ENCODE results near the gene NHLH2. TPM values are rescaled to one million over a fixed set of nuclear protein-coding genes. Genes with fewer than 3 reads are reported as not detected.

The NHLH2 gene
- total and polyA plus RNA-seq, 12 donors = not detected

DNA sequence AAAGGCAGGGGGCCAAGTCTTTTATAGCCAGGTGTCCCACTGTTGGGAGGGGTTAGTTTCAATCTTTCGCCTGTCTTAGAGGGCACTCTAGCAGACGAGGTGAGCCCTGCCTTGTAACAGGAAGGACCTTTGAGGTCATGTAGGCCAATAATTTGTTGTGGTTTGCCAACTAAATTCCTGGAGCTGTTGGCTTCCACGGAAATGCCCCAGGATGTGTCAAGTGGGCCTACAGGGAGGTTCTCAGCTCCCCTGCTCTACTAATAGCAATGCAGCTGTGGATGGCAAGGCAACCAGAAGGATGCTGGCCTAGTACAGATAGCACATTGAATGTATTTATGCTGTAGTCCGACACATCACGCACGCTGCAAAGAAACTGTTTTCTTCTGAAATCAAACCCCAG, 50.1 kb downstream of the NHLH2 start:
- ATAC-seq (no peak), DNase-seq (no peak)
- 74 to 85% methylated on average over 6 of the region's 6 CpGs for WGBS, 2 donors
- Histone ChIP-seq H3K27me3 (peaks cover 0 to 20% (median 5%) of the 10 kb centered on the region in 7 donors), H3K9me3 (peaks cover 0 to 11% (median 0%) of the 10 kb centered on the region in 11 donors), H3K4me3 (no peak overlapping the region), H3K36me3 (no peaks in the 10 kb centered on the region), H3K27ac (no peak overlapping the region), H3K4me1 (peaks cover 0 to 10% (median 0%) of the 10 kb centered on the region in 9 donors)
- TF ChIP-seq, protein P1, sequence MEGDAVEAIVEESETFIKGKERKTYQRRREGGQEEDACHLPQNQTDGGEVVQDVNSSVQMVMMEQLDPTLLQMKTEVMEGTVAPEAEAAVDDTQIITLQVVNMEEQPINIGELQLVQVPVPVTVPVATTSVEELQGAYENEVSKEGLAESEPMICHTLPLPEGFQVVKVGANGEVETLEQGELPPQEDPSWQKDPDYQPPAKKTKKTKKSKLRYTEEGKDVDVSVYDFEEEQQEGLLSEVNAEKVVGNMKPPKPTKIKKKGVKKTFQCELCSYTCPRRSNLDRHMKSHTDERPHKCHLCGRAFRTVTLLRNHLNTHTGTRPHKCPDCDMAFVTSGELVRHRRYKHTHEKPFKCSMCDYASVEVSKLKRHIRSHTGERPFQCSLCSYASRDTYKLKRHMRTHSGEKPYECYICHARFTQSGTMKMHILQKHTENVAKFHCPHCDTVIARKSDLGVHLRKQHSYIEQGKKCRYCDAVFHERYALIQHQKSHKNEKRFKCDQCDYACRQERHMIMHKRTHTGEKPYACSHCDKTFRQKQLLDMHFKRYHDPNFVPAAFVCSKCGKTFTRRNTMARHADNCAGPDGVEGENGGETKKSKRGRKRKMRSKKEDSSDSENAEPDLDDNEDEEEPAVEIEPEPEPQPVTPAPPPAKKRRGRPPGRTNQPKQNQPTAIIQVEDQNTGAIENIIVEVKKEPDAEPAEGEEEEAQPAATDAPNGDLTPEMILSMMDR (IDR thresholded peaks at IDR 0.05) = no peak
- intact Hi-C loops (cut with DNase I) = no loop called here

DNA sequence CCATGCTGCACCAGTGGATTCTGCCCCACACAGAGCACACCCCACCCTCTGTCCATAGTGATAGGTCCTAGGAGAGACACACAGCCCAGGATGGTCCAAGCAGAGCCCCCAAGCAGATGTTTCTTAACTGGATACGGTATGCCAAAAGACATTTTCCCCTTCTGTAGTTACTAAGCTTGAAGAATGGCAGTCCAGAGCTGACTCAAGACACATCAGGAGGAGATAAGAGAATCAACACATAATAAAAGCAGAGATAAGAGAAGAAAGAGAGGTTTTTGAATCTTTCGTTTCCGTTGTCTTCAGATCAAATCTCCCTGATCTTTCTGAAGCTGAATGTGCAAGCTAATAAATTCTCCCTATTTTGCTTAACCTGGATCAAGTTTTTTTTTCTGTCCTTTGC, 50.6 kb downstream of the NHLH2 start:
- DNase-seq (no peak), ATAC-seq (no peak)
- TF ChIP-seq, protein P1 (IDR thresholded peaks at IDR 0.05) = no peak
- H3K27ac ChIP-seq = no peak overlapping the region
- peaks cover 0 to 10% (median 0%) of the 10 kb centered on the region in 9 donors for H3K4me1 ChIP-seq
- H3K9me3 ChIP-seq = peaks cover 0 to 11% (median 0%) of the 10 kb centered on the region in 11 donors
- WGBS, 2 donors = 55 to 61% methylated on average over 3 of the region's 3 CpGs
- H3K36me3 ChIP-seq = no peaks in the 10 kb centered on the region
- peaks cover 0 to 17% (median 3%) of the 10 kb centered on the region in 7 donors for H3K27me3 ChIP-seq
- no peak overlapping the region for H3K4me3 ChIP-seq
- intact Hi-C loops (cut with DNase I) = no loop called here

Other genes starting within 250 kb of the NHLH2 start
- gene VANGL1, start 199.2 kb downstream of the NHLH2 start, total RNA-seq = 1 to 10 TPM; 5.4 to 9.8 (median 7.3) TPM
- 1 to 10 TPM; 1.7 to 1.8 TPM for gene VANGL1, start 199.2 kb downstream of the NHLH2 start, polyA plus RNA-seq
- 1,000 to 10,000 TPM in 8 of 10 donors, 100 to 1,000 TPM in 2; 863 to 1,698 (median 1,199) TPM for gene CASQ2, start 72.4 kb downstream of the NHLH2 start, total RNA-seq
- gene CASQ2, start 72.4 kb downstream of the NHLH2 start, polyA plus RNA-seq = 100 to 1,000 TPM; 443 to 484 TPM
- gene SLC22A15, start 135.4 kb upstream of the NHLH2 start, total RNA-seq = 10 to 100 TPM in 2 of 10 donors, 1 to 10 TPM in 8; 5.7 to 13.1 (median 7.9) TPM
- 1 to 10 TPM in 1 of 2 donors, under 1 TPM in 1; 0.97 to 6.7 TPM for gene SLC22A15, start 135.4 kb upstream of the NHLH2 start, polyA plus RNA-seq

Measured in heart right ventricle (tissue), 16 donors.